Measurements from ENCODE around the gene RNF215. TPM values are rescaled to one million over a fixed set of nuclear protein-coding genes. Genes with fewer than 3 reads are reported as not detected.

RNF215 gene
- total RNA-seq, 1 donor from 2014 or later = 8.6 TPM

GRCh38 chr22:30368420-30368819 lies 18.8 kb downstream of the RNF215 start:
- H3K27me3 Mint-ChIP-seq = no peaks in the 10 kb centered on the region
- no peak overlapping the region for H3K4me3 Mint-ChIP-seq
- no peak for DNase-seq
- CTCF ChIA-PET = no interaction called here
- H3K4me1 Mint-ChIP-seq = no peaks in the 10 kb centered on the region
- intact Hi-C loops (cut with micrococcal nuclease) = no loop called here
- TF ChIP-seq, protein P1, sequence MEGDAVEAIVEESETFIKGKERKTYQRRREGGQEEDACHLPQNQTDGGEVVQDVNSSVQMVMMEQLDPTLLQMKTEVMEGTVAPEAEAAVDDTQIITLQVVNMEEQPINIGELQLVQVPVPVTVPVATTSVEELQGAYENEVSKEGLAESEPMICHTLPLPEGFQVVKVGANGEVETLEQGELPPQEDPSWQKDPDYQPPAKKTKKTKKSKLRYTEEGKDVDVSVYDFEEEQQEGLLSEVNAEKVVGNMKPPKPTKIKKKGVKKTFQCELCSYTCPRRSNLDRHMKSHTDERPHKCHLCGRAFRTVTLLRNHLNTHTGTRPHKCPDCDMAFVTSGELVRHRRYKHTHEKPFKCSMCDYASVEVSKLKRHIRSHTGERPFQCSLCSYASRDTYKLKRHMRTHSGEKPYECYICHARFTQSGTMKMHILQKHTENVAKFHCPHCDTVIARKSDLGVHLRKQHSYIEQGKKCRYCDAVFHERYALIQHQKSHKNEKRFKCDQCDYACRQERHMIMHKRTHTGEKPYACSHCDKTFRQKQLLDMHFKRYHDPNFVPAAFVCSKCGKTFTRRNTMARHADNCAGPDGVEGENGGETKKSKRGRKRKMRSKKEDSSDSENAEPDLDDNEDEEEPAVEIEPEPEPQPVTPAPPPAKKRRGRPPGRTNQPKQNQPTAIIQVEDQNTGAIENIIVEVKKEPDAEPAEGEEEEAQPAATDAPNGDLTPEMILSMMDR (IDR thresholded peaks at IDR 0.05) = no peak
- H3K27ac Mint-ChIP-seq = no peak overlapping the region
- H3K36me3 Mint-ChIP-seq (ENCODE audit: low read depth) = peaks cover 1% of the 10 kb centered on the region
- POLR2A ChIA-PET = interaction anchor here (1.1 kb wide), 1 partner anchor 55 kb away, joined by 7 read pairs; no protein-coding TSS in a partner anchor
- no peak for ATAC-seq (ENCODE audit: low read depth)
- H3K9me3 Mint-ChIP-seq = no peaks in the 10 kb centered on the region

- H3K36me3 Mint-ChIP-seq (ENCODE audit: low read depth) = peaks cover 1% of the 10 kb centered on the region
- CTCF ChIA-PET = no interaction called here
- intact Hi-C loops (cut with micrococcal nuclease) = no loop called here
- no peak for DNase-seq
- H3K4me1 Mint-ChIP-seq = no peaks in the 10 kb centered on the region
- no peak overlapping the region for H3K27ac Mint-ChIP-seq
- no peaks in the 10 kb centered on the region for H3K9me3 Mint-ChIP-seq
- no peak for ATAC-seq (ENCODE audit: low read depth)
- POLR2A ChIA-PET = interaction anchor here (0.7 kb wide), 1 partner anchor 56 kb away, joined by 3 read pairs; no protein-coding TSS in a partner anchor
- no peak overlapping the region for H3K4me3 Mint-ChIP-seq
- TF ChIP-seq, protein P1 (IDR thresholded peaks at IDR 0.05) = no peak
- no peaks in the 10 kb centered on the region for H3K27me3 Mint-ChIP-seq
These were observed 21.3 kb downstream of the RNF215 start for GRCh38 chr22:30365891-30366290.

- no peaks in the 10 kb centered on the region for H3K36me3 Mint-ChIP-seq (ENCODE audit: low read depth)
- H3K4me3 Mint-ChIP-seq = no peak overlapping the region
- H3K4me1 Mint-ChIP-seq = peaks cover 3% of the 10 kb centered on the region
- no peaks in the 10 kb centered on the region for H3K27me3 Mint-ChIP-seq
- H3K9me3 Mint-ChIP-seq = no peaks in the 10 kb centered on the region
- DNase-seq (no peak), ATAC-seq (ENCODE audit: low read depth) (no peak)
- TF ChIP-seq, protein P1 (IDR thresholded peaks at IDR 0.05) = no peak
- POLR2A ChIA-PET = no interaction called here
- intact Hi-C loops (cut with micrococcal nuclease) = no loop called here
- CTCF ChIA-PET = no interaction called here
- H3K27ac Mint-ChIP-seq = no peak overlapping the region
These were observed 24.4 kb downstream of the RNF215 start for GRCh38 chr22:30362651-30363281.

- ChIA-PET POLR2A (no interaction called here), CTCF (no interaction called here)
- no peak for DNase-seq
- no peaks in the 10 kb centered on the region for H3K27me3 Mint-ChIP-seq
- no peak overlapping the region for H3K4me3 Mint-ChIP-seq
- H3K9me3 Mint-ChIP-seq = no peaks in the 10 kb centered on the region
- peaks cover 7% of the 10 kb centered on the region for H3K4me1 Mint-ChIP-seq
- TF ChIP-seq, protein P1 (IDR thresholded peaks at IDR 0.05) = no peak
- intact Hi-C loops (cut with micrococcal nuclease) = no loop called here
- peaks cover 2% of the 10 kb centered on the region for H3K36me3 Mint-ChIP-seq (ENCODE audit: low read depth)
- no peak overlapping the region for H3K27ac Mint-ChIP-seq
- ATAC-seq (ENCODE audit: low read depth) = no peak
These were observed 25.1 kb downstream of the RNF215 start for GRCh38 chr22:30361916-30362650.

DNA sequence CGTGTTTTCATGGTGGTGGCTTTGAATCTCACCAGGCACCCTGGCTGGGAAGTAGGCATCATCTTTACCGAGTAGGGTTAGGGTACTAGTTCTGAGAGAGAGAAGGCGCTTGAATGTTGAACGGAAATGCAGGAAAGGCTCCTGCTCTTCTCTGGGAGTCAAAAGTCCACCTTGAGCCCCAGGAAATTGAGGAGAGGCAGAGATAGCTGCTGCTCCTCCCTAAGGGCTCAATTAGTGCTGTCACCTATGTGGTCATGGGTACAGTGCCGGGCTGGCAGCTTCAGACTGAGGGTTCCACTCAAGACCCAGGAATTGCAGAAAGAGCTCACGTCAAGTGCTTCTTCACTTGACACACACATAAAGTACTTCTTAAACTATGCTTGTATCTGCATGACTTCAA lies 28.7 kb downstream of the RNF215 start:
- POLR2A ChIA-PET = interaction anchor here (0.6 kb wide), 1 partner anchor 88 kb away, joined by 3 read pairs; no protein-coding TSS in a partner anchor
- Mint-ChIP-seq H3K27me3 (no peaks in the 10 kb centered on the region), H3K36me3 (ENCODE audit: low read depth) (peaks cover 22% of the 10 kb centered on the region), H3K9me3 (no peaks in the 10 kb centered on the region), H3K27ac (no peak overlapping the region), H3K4me1 (peaks cover 38% of the 10 kb centered on the region), H3K4me3 (peak overlapping the region; percentile 72)
- TF ChIP-seq, protein P1 (IDR thresholded peaks at IDR 0.05) = no peak
- CTCF ChIA-PET = interaction anchor here (0.8 to 1.4 kb wide), 2 partner anchors 29 to 70 kb away, joined by 3 to 4 read pairs; partner anchors contain the start of gene RNF215
- ATAC-seq (ENCODE audit: low read depth) (no peak), DNase-seq (no peak)
- intact Hi-C loops (cut with micrococcal nuclease) = loop anchor here (5.0 kb wide), 1 partner anchor 1134 kb away; no protein-coding TSS in a partner anchor
